Epithelial cell of esophagus (primary cell): ENCODE results near the gene SLC25A13.
A peak's percentile ranks its signal among the peaks of the same experiment; 100 is the strongest.

Experiments used
- DNase-seq: peaks from one replicate; pipeline ENCODE4 v3.0.0; 2010; ENCODE audit warnings: low read depth
- H3K4me3 ChIP-seq: 2 replicates; pipeline ENCODE4 v1.5.1; 2011; ENCODE audit warnings: mild to moderate bottlenecking, low read length, control low read depth
- TF ChIP-seq, protein P1 (sequence below): IDR thresholded peaks from 2 replicates; pipeline ENCODE4 v1.5.1; 2011; ENCODE audit warnings: low read depth, mild to moderate bottlenecking, low read length, control low read depth, inconsistent platforms; ENCODE audit not compliant: insufficient read depth; ENCODE audit errors: missing control alignments

The SLC25A13 gene

DNA sequence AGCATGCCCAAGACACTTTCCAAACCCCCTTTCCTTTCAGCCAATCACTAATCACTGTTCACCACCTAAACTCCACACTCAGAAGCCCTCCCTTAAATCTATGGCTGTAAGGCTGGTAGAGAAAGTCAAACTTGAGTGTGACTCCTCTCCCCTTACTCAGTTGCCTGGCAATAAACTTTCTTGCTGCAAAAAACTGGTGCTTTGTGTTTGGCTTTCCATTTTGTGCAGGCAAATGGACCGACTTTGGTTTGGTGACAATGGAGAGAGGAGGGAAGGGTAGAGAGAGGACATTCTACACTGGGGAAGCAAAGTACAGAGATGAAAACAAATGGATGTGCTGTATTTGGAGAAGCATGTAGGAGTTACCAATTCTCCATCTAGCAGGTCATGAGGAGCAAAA is 84.9 kb downstream of the SLC25A13 start:
- no peak overlapping the region for H3K4me3 ChIP-seq
- TF ChIP-seq, protein P1, sequence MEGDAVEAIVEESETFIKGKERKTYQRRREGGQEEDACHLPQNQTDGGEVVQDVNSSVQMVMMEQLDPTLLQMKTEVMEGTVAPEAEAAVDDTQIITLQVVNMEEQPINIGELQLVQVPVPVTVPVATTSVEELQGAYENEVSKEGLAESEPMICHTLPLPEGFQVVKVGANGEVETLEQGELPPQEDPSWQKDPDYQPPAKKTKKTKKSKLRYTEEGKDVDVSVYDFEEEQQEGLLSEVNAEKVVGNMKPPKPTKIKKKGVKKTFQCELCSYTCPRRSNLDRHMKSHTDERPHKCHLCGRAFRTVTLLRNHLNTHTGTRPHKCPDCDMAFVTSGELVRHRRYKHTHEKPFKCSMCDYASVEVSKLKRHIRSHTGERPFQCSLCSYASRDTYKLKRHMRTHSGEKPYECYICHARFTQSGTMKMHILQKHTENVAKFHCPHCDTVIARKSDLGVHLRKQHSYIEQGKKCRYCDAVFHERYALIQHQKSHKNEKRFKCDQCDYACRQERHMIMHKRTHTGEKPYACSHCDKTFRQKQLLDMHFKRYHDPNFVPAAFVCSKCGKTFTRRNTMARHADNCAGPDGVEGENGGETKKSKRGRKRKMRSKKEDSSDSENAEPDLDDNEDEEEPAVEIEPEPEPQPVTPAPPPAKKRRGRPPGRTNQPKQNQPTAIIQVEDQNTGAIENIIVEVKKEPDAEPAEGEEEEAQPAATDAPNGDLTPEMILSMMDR = no peak
- DNase-seq = no peak

DNA sequence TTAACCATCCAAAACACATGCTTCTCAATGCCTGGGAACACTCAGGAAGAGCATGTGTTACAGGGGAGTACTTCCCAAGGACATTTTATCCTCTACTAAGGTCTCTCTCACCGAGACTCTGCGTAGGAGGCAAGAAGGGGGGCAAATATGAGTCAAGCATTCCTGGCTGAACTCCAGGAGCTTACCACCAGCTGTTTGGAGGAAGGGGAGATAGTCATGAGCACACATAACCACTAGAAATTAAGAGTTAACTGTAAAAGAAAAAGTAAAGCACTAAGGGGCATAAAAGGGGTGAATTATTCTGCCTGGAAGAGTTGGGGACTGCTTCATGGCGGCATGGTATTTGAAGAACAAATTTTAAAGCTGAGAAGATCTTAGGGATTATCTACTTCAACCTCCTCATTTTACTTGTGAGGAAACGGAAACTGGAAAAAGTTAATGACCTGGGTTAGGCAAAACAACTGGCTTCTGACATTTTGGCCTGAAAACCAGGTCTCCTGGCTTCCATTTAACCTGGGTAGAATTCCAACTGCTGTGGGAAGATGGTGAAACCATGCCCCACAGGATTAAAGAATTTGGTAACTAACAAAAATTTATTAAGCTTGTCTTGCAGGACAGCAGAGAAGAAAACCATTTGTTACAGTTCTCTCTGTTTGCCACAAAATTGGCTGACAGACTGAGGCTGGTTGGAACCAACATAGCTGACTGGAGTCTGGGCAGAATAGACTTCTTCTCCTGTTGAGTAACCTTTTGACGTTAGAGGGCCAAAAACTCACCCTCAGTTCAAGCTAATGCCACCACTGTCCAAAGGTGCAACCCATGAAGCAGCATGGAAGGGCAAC is 85.5 kb downstream of the SLC25A13 start:
- TF ChIP-seq, protein P1 = no peak
- DNase-seq = peak; percentile 66
- no peak overlapping the region for H3K4me3 ChIP-seq

DNA sequence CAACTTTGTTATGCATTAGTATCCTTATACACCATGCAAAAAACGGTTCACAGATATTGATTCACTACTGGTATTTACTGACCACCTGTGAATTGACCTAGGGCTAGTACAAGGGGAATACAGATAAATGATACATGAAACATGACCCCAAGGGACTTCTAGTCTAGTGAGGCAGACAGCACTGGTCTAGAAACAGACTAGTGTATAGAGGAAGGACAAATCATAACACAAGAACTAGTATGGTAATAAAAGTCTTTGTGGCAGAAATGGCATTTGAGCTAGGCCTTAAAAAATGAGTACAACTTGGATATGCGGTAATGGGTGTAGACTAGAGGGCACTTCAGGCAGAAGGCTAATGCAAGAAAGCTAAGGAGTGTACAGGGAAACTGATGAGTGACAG is 86.6 kb downstream of the SLC25A13 start:
- TF ChIP-seq, protein P1 = no peak
- no peak overlapping the region for H3K4me3 ChIP-seq
- DNase-seq = no peak

- DNase-seq = no peak
- no peak overlapping the region for H3K4me3 ChIP-seq
- TF ChIP-seq, protein P1 = no peak
Measured at GRCh38 chr7:96233528-96234154, 88.3 kb downstream of the SLC25A13 start.

DNA sequence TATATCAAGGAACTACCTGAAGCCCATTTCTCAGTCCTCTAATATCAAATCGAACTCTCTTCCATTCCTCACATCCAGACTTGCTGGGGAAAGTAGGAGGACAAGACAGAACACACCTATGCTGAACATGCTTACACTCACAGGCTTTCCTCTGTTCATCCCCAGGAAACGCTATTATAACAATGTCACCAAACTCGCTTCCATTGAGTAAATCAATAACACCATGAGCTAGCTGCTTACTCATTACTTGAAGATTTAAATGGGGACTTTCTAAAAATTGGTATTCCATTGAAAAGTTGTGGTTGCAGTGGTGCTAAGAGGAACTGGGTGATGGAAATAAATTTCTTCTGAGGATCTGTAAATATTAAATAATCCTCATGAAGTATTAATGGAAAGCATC is 88.8 kb downstream of the SLC25A13 start:
- H3K4me3 ChIP-seq = no peak overlapping the region
- no peak for DNase-seq
- TF ChIP-seq, protein P1 = no peak

- no peak overlapping the region for H3K4me3 ChIP-seq
- TF ChIP-seq, protein P1 = no peak
- no peak for DNase-seq
Measured at GRCh38 chr7:96228760-96229159, 93.1 kb downstream of the SLC25A13 start.
